MV-4-11 (cell line): Measurements from ENCODE around the gene NCKAP5.
"Not testable (repeated sequence)": the region's sequence is repeated elsewhere in the genome, so short reads cannot be mapped to it uniquely, and the experiment has no call there.

ENCODE experiments used
- DNase-seq: peaks from one replicate; lab custom pipeline; 2025; lab: John Stamatoyannopoulos, UW

NCKAP5 gene

GRCh38 chr2:132703396-132703795 lies 864.9 kb downstream of the NCKAP5 start:
- DNase-seq = no peak

DNA sequence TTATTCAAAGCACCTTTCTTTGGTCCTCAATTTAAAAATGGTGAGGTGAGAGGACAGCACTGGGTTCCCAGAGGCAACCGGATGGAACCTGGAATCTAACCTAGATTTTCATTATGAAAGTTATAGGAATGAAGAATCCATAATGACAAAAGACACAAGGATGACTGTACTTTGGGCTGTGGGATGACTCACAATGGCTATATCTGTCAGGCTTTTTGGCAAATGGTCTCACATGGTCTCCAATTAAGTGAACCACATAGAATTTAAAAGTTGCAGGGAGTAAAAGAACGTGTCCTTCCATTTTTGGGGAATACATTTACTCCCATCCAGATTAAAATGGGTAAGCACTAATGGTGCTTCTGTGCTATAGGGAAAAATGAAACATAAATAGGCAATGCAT lies 866.5 kb downstream of the NCKAP5 start:
- no peak for DNase-seq

DNA sequence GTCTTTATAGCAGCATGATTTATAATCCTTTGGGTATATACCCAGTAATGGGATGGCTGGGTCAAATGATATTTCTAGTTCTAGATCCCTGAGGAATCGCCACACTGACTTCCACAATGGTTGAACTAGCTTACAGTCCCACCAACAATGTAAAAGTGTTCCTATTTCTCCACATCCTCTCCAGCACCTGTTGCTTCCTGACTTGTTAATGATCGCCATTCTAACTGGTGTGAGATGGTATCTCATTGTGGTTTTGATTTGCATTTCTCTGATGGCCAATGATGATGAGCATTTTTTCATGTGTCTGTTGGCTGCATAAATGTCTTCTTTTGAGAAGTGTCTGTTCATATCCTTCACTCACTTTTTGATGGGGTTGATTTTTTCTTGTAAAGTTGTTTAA lies 868.5 kb downstream of the NCKAP5 start:
- not testable (repeated sequence) for DNase-seq

DNA sequence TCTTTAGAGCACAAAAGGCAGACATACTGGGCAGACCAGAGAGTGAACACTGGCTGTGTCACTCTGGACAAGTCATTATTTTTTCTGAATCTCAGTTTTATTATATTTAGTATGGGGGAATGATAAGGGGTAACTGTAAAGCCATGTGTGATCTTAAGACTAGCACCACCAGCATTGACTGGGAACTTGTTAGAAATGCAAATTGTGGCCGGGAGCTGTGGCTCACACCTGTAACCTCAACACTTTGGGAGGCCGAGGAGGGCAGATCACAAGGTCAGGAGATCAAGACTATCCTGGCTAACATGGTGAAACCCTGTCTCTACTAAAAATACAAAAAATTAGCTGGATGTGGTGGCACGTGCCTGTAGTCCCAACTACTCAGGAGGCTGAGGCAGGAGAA lies 869.9 kb downstream of the NCKAP5 start:
- DNase-seq = not testable (repeated sequence)

DNA sequence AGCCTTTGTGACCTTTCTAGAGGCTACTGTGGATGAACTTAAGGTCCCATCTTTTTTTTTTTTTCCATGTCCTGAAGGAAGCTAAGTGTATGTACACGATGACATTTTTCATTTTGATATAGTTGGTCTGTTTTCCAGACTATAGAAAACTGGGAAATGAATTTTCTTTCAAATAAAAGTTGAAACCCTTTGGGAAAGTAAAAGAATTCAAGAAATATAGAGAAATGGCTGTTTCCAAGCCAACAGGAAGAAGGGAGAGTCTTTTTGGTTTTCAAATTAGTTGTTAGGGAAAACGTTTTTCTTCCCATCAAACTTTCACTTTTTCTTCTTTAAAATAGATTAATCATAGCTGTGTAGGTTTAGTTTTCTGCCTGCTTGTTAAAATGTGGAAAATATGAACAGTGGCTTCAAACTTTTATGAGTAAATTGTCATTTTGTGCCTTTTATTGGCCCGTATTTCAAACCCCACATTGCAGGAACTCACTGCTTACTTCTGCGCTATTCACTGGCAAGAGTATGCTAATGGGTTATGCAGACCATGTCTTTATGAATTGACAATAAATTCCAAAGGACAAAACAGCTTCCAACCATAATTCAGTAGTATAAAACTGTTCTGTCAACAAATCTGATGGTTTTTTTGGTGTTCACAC lies 870.6 kb downstream of the NCKAP5 start:
- no peak for DNase-seq

DNA sequence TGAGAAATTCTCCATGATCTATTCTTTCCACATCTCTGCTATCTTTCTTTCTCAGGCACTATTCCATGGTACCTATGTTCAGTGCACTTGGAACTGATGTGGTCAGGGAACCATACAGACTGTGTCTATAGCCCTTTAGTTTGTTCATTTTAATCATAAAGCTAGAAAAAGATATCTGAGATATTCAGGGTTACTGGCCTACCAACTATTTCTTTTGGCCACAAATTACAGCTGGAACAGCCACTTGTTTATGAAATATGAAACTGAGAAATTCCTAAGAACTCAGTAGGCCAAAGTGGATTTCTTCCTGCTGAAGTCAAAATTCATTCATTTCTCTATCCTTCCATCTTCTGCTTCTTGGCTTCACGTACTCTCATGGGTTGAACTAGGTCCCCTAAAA lies 875.4 kb downstream of the NCKAP5 start:
- no peak for DNase-seq

GRCh38 chr2:132691556-132691955 lies 876.7 kb downstream of the NCKAP5 start:
- no peak for DNase-seq

- no peak for DNase-seq
Observed at GRCh38 chr2:132690664-132691303, 877.5 kb downstream of the NCKAP5 start.

- DNase-seq = no peak
Observed at GRCh38 chr2:132681766-132682165, 886.5 kb downstream of the NCKAP5 start.

- no peak for DNase-seq
Observed at GRCh38 chr2:132680544-132680943, 887.7 kb downstream of the NCKAP5 start.

DNA sequence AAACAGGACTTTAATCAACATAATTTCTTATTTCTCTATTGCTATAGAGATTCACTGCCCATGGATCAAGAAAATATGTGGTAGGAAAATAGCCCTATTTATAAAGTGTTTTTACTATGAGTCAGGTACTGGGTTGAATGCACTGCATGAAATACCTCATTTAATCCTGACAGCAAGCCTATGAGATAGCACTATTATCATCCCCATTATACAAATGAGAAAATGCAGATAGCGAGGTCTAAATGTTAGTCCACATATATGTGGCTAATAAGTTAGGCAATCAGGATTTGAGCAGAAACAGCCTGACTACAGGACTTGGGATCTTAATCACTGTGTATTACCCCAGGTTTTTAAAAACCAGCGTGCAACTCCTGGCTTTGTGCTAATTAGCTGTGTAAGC lies 889.8 kb downstream of the NCKAP5 start:
- no peak for DNase-seq

DNA sequence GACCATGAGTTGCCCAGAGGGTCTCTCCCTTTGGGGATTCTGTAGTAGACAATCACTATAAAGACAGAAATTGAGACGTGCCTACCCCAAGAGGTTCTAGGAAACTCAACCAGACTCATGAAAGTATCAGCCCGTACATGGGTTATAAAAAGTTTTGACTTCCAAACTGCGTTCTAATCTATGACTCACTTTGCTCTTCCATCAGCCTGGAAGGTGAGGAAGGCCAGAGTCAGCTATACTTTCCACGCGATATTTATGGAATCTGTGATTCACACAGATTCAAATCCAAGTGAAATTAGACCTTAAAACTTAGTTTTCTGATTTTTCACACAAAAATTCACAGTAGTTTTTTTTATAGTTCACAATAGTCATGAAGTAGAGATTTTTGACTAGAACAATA lies 890.6 kb downstream of the NCKAP5 start:
- no peak for DNase-seq

DNA sequence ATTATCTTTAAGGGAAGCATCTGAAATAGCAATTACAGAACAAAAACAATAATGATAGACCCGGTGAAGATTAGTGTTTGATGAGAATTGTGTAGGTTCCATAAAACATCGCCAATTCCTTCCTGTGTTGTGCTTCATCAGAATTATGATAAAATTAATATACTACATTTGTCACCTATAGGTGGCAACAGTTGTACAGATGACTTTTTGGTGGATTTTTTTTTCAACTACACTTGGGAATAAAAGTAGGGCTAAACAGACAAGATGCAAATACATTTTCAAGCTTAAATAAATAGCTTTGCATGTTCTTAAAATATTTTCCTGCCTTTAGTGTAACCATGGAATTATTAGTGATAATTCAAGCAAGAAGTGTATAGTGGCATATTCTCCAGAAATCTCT lies 891.3 kb downstream of the NCKAP5 start:
- no peak for DNase-seq

- no peak for DNase-seq
Observed at GRCh38 chr2:132671151-132671835, 897.0 kb downstream of the NCKAP5 start.

- no peak for DNase-seq
Observed at GRCh38 chr2:132670496-132671150, 897.6 kb downstream of the NCKAP5 start.

GRCh38 chr2:132669908-132670495 lies 898.3 kb downstream of the NCKAP5 start, which contains the start of gene LYPD1:
Gene LYPD1 (minus strand): TSS chr2:132670205. CDS start chr2:132669932, 273 bp downstream.
- no peak for DNase-seq

- DNase-seq = no peak
Observed at GRCh38 chr2:132668987-132669907, 899.0 kb downstream of the NCKAP5 start.

DNA sequence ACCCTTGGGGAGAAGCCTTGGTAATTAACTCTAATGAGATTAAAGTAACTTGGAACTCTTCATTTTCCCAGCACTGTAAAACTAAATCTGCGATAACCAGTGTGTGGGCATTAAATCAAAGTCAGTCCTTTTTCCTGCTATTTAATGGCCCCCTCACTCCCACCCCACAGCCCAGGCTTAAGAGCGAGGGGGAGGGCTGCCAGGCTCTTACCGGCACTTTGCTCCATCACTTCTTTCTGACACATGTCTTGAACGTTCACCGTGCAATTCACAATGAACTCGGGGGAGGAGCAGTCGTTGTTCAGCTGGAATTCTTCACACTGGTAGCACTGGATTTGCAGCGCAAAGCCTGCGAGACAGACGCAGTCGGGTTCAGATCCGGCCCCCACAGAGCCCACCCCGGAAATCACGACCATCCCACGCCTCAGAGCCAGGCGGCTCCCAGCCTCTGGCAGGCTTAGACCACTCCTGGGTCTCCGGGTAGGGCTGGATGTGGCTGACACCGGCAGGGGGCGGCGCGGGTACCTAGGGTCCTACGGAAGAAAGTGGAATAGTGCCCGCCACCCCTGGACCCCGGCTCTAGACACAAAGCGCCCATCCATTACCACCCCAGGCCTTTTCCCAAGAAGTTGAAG lies 900.0 kb downstream of the NCKAP5 start:
- no peak for DNase-seq

- DNase-seq = no peak
Observed at GRCh38 chr2:132667706-132668105, 900.6 kb downstream of the NCKAP5 start.

DNA sequence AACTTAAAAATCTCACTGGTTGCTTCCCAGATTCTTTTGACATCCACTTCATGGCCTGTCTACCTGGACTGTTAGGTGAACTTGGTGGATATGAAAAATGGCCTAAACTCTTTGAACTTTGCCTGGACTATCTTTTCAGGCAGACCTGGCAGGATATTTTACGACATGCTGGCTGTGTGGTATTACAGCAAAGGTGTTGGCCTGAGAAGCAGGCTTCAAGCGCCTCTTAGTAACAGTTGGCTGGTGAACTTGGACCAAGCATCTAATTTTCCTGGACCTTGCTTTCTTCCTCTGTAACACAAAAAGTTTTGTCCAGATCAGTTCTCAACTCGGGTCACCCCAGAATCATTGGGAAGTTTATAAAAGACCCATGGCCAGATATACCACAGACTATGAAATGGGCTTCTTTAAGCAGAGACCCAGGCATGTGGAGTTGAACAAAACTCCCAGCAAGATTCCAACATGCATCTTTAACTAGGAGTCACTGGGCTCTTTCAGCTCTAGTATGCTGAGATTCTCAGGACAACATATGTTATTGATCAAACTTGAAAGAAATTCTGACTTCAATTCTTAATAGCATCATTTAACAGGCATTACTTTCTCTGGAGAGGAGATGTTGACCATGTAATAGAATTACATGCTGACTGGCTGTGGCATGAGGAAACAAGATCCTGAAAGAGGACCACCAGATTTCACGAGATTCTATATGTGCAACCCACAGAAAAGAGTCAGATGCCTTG lies 902.7 kb downstream of the NCKAP5 start:
- no peak for DNase-seq
